Activated CD4-positive, alpha-beta memory T cell treated with anti-CD3 and anti-CD28 coated beads, Interleukin-2, amount 10 ng/mL, durations not matched to agents 7 days and 5 days (primary cell): ENCODE results near the gene UBR2. TPM values are rescaled to one million over a fixed set of nuclear protein-coding genes. Genes with fewer than 3 reads are reported as not detected.

Source experiments
- CTCF ChIA-PET: fragments of 350-600 bp; sonication (Branson Sonifier 250); formaldehyde crosslinking; loops from one replicate; lab custom pipeline; 2021; ENCODE audit warnings: antibody characterized with exemption, inconsistent platforms; lab: Charles Lee
- POLR2A ChIA-PET: fragments of 350-600 bp; sonication (Branson Sonifier 250); formaldehyde crosslinking; loops from one replicate; lab custom pipeline; 2021; ENCODE audit warnings: antibody characterized with exemption; lab: Charles Lee
- DNase-seq: peaks from one replicate; pipeline ENCODE4 v3.0.0-alpha.2; 2020
- H3K27ac Mint-ChIP-seq: one replicate; pipeline ENCODE4 v1.8.0; 2021; ENCODE audit warnings: mild to moderate bottlenecking, mixed read lengths
- H3K27me3 Mint-ChIP-seq: one replicate; pipeline ENCODE4 v1.8.0; 2021; ENCODE audit warnings: mixed read lengths
- H3K36me3 Mint-ChIP-seq: one replicate; pipeline ENCODE4 v1.8.0; 2021; ENCODE audit warnings: low read depth, mixed read lengths
- H3K4me1 Mint-ChIP-seq: one replicate; pipeline ENCODE4 v1.8.0; 2021; ENCODE audit warnings: mixed read lengths
- H3K4me3 Mint-ChIP-seq: one replicate; pipeline ENCODE4 v1.8.0; 2021; ENCODE audit warnings: mild to moderate bottlenecking, mixed read lengths
- H3K9me3 Mint-ChIP-seq: one replicate; pipeline ENCODE4 v1.8.0; 2021; ENCODE audit warnings: mixed read lengths
- total RNA-seq, 2 experiments: library from RNA; stranded (reverse); gene quantifications; one replicate each; pipeline ENCODE4 v1.2.3, GENCODE V29; 2021

Gene UBR2
- total RNA-seq, 2 experiments from 2014 or later = 34.0 to 36.2 TPM

DNA sequence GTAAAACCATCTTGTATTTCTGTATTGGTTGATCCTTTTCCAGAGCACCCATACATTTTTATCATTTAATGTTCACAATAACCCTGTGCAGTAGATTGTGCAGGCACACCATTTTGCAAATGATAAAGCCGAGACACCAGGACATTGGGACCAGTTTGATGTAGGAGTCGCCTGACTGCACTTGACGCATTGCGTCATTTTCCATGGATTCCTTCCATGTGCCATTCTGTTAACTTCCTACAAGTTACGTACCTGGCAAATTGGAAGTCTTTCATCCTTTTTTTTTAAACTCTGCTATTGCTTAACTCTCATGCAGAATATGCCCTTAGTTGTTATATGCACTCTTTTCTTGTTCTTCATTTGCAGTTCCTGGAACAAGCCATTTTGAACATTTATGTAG, 115.5 kb downstream of the UBR2 start:
- no peak overlapping the region for H3K4me3 Mint-ChIP-seq
- POLR2A ChIA-PET = no interaction called here
- no peak overlapping the region for H3K27ac Mint-ChIP-seq
- CTCF ChIA-PET = no interaction called here
- no peaks in the 10 kb centered on the region for H3K27me3 Mint-ChIP-seq
- no peak for DNase-seq
- no peaks in the 10 kb centered on the region for H3K4me1 Mint-ChIP-seq
- no peaks in the 10 kb centered on the region for H3K9me3 Mint-ChIP-seq
- H3K36me3 Mint-ChIP-seq = peaks cover 54% of the 10 kb centered on the region

DNA sequence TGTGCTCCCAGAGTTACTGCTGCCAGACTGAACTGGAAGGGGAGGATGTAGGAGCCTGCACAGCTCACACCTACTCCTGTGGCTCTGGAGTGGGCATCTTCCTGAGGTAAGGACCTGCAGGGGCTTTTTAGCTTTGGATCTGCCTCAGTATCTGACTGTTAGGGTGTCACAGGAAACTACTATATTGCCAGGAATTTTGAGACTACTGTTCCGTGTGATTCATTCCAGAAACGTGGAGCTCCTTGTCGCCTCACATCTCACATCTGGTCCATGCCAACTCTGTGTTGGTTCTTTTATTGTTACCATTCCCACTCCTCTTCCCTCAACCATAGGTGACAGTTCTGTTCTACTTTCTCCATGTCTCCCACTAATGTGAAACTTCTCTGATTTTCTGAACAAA, 124.5 kb downstream of the UBR2 start:
- POLR2A ChIA-PET = interaction anchor here (1.0 kb wide), 1 partner anchor 38 kb away, joined by 3 read pairs; no protein-coding TSS in a partner anchor
- Mint-ChIP-seq H3K36me3 (peaks cover 73% of the 10 kb centered on the region), H3K27ac (no peak overlapping the region)

DNA sequence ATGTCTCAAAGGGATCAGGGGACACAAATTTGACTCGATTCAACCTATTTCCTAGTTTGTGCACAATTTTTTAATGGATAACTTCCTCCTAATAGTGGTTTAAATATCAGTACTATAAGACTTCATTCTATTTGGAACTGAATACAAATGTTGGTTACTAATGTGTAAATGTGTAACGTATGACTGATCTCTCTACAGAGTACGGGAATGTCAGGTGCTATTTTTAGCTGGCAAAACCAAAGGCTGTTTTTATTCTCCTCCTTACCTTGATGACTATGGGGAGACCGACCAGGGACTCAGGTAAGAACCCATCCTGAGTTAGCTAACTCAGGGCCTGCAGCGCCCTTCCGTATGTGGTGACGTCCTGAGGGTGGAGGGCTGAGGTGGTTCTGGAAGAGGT, 125.5 kb downstream of the UBR2 start:
- Mint-ChIP-seq H3K27me3 (no peaks in the 10 kb centered on the region), H3K4me1 (peaks cover 31% of the 10 kb centered on the region), H3K27ac (no peak overlapping the region), H3K36me3 (peaks cover 74% of the 10 kb centered on the region), H3K4me3 (no peak overlapping the region), H3K9me3 (no peaks in the 10 kb centered on the region)
- CTCF ChIA-PET = interaction anchor here (0.9 to 1.4 kb wide), 2 partner anchors 26 to 37 kb away, joined by 3 to 5 read pairs; no protein-coding TSS in a partner anchor
- no peak for DNase-seq
- POLR2A ChIA-PET = no interaction called here

More for the DNA sequence above, 124.5 kb downstream of the UBR2 start:
- Mint-ChIP-seq H3K4me1 (peaks cover 20% of the 10 kb centered on the region), H3K4me3 (no peak overlapping the region), H3K9me3 (no peaks in the 10 kb centered on the region), H3K27me3 (no peaks in the 10 kb centered on the region)
- CTCF ChIA-PET = interaction anchor here (1.3 kb wide), 1 partner anchor 19 kb away, joined by 3 read pairs; no protein-coding TSS in a partner anchor
- no peak for DNase-seq

DNA sequence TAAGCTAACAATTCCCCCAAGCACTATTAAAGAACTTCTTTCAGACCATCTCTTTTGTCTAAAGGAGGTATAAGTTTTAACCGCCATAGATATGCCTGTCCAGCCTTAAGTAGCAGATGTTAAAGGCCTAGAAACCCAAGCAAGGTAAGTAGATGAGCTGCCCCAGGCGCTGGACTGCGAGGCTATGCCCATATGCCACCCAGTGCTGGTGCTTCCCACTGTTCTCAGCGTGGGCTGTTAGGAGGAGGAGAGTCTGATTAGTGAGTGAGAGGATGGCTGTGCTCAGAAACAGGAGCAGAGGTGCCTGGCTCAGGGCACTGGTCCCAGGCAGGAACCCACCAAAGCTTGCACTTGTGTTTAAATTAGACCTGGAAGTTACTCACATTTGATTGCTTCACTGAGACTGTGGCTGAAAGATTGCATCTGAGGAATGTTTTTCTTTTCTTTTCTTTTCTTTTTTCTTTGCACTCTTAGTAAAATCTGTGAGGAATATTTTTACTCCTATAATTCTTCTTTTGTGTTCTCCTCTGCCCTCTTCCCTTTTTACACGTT, 126.4 kb downstream of the UBR2 start:
- Mint-ChIP-seq H3K36me3 (peaks cover 74% of the 10 kb centered on the region), H3K9me3 (no peaks in the 10 kb centered on the region), H3K27me3 (no peaks in the 10 kb centered on the region), H3K4me3 (no peak overlapping the region), H3K4me1 (peaks cover 35% of the 10 kb centered on the region), H3K27ac (peak overlapping the region; percentile 40)
- DNase-seq = no peak
- ChIA-PET CTCF (interaction anchor here (0.9 to 1.4 kb wide), 2 partner anchors 27 to 37 kb away, joined by 3 to 5 read pairs; no protein-coding TSS in a partner anchor), POLR2A (interaction anchor here (2.5 kb wide), 1 partner anchor 56 kb away, joined by 13 read pairs; the partner anchor contains the start of gene TBCC)

DNA sequence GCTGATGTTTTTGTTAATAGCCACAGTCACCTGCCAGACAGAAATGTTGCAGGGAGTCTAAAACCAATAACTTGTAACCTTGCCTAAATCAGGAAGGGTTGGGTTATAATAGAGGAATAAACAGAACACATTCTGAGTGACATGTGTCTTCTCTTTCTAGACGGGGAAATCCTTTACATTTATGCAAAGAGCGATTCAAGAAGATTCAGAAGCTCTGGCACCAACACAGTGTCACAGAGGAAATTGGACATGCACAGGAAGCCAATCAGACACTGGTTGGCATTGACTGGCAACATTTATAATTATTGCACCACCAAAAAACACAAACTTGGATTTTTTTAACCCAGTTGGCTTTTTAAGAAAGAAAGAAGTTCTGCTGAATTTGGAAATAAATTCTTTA, 127.0 kb downstream of the UBR2 start:
- CTCF ChIA-PET = no interaction called here
- no peak overlapping the region for H3K4me3 Mint-ChIP-seq
- peak overlapping the region; percentile 40 for H3K27ac Mint-ChIP-seq
- no peak for DNase-seq
- POLR2A ChIA-PET = interaction anchor here (2.5 kb wide), 1 partner anchor 56 kb away, joined by 13 read pairs; the partner anchor contains the start of gene TBCC
- no peaks in the 10 kb centered on the region for H3K9me3 Mint-ChIP-seq
- H3K4me1 Mint-ChIP-seq = peaks cover 35% of the 10 kb centered on the region
- peaks cover 70% of the 10 kb centered on the region for H3K36me3 Mint-ChIP-seq
- no peaks in the 10 kb centered on the region for H3K27me3 Mint-ChIP-seq

DNA sequence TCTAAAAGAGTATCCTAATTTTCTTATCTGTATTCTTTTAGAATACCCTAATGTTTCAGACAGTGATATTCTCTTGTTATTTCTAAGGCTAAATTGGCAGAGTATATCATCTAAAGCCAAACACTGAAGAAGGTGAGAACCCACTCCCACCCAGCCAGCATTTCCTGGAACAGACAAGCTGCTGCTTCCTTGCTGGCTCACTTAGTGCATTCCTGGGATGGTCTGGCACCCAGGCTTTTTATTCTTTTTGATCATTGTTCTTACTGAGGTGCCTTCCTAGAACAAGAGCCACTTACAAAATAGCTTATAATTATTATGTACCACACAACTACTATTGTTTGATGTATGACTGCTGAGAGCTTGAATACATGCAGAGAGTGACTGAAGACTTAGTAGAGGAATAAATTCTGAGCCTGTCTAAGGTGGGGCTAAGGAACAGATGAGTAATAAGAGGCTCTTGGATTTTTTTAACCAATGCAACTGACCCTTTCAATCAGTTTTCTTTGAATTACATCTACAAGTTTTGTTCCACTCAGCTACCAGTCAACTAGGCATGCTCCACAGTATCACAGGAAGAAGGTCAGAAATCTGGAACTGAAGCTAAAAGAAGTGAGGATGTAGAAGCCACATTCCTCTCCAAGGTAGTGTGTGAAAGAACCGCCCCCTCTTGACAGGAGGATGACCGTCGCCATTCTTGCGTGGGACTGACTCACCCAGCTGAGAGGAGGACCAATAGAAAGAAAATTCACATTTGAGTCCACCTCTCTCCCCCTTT, 128.5 kb downstream of the UBR2 start:
- ChIA-PET POLR2A (interaction anchor here (0.8 to 2.5 kb wide), 8 partner anchors 12 to 187 kb away, joined by 3 to 13 read pairs (median 6); partner anchors contain the start of genes RPL7L1 and TBCC), CTCF (interaction anchor here (0.6 to 4.0 kb wide), 6 partner anchors 22 to 144 kb away, joined by 3 to 22 read pairs (median 4); no protein-coding TSS in a partner anchor)
- peaks cover 63% of the 10 kb centered on the region for H3K36me3 Mint-ChIP-seq
- H3K4me1 Mint-ChIP-seq = peaks cover 35% of the 10 kb centered on the region
- H3K4me3 Mint-ChIP-seq = no peak overlapping the region
- no peaks in the 10 kb centered on the region for H3K9me3 Mint-ChIP-seq
- no peak for DNase-seq
- peak overlapping the region; percentile 29 for H3K27ac Mint-ChIP-seq
- H3K27me3 Mint-ChIP-seq = no peaks in the 10 kb centered on the region

DNA sequence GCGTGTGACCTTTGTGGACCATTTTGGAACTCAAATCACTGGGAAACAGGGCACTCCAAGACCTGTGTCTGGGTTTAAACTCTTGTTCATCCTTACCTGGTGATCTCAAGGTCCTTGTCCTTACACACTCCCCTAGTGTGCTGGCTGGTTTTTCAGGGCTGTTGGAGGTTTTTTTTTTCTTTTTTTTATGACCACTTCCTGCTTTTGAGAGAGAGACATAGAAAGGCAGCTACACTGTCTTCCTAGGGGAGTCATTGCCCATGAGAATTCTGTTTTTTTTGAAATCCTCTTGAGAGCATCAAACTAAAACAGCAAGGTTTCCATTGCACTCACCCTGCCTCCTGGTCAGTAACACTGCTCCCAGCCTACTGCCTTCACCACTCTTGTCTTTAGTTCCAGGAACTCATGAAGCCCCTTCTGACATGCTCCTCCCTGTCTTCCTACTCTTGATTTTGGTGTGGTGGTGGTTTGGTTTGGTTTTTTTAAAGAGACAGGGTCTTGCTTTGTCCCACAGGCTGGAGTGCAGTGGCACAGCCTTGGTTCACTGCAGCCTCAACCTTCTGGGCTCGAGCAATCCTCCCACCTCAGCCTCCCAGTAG, 130.0 kb downstream of the UBR2 start:
- POLR2A ChIA-PET = interaction anchor here (0.7 to 2.5 kb wide), 8 partner anchors 17 to 197 kb away, joined by 3 to 11 read pairs (median 4); partner anchors contain the start of gene RPL7L1
- Mint-ChIP-seq H3K4me1 (peaks cover 35% of the 10 kb centered on the region), H3K9me3 (no peaks in the 10 kb centered on the region), H3K27ac (peak overlapping the region; percentile 78), H3K27me3 (no peaks in the 10 kb centered on the region), H3K36me3 (peaks cover 49% of the 10 kb centered on the region), H3K4me3 (no peak overlapping the region)
- CTCF ChIA-PET = interaction anchor here (1.4 to 4.0 kb wide), 4 partner anchors 25 to 186 kb away, joined by 4 to 22 read pairs (median 12); partner anchors contain the start of gene RPL7L1
- DNase-seq = no peak

DNA sequence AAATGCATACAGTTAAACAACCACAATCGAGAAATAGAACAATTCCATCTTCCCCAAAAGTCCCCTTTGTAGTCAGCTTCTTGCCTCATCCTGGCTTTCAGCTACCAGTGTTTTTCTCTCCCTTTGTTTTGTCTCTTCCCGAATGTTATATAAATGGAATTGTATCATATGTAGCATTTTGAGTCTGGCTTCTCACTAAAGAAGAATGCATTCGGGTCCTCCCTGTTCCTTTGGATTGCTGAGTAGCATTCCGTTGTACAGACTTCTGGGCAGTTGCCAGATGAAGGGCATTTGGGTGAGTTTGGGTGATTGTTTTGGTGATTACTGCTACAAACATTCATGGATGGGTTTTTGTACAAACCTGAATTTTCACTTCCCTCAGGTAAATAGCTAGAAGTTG, 130.8 kb downstream of the UBR2 start:
- H3K4me3 Mint-ChIP-seq = no peak overlapping the region
- DNase-seq = no peak
- H3K36me3 Mint-ChIP-seq = peaks cover 42% of the 10 kb centered on the region
- no peak overlapping the region for H3K27ac Mint-ChIP-seq
- no peaks in the 10 kb centered on the region for H3K9me3 Mint-ChIP-seq
- peaks cover 35% of the 10 kb centered on the region for H3K4me1 Mint-ChIP-seq
- POLR2A ChIA-PET = interaction anchor here (0.7 to 1.8 kb wide), 2 partner anchors 32 to 196 kb away, joined by 3 to 6 read pairs; a partner anchor contains a TSS
- CTCF ChIA-PET = interaction anchor here (1.9 to 4.0 kb wide), 3 partner anchors 32 to 185 kb away, joined by 4 to 22 read pairs (median 20); partner anchors contain the start of gene RPL7L1
- no peaks in the 10 kb centered on the region for H3K27me3 Mint-ChIP-seq

DNA sequence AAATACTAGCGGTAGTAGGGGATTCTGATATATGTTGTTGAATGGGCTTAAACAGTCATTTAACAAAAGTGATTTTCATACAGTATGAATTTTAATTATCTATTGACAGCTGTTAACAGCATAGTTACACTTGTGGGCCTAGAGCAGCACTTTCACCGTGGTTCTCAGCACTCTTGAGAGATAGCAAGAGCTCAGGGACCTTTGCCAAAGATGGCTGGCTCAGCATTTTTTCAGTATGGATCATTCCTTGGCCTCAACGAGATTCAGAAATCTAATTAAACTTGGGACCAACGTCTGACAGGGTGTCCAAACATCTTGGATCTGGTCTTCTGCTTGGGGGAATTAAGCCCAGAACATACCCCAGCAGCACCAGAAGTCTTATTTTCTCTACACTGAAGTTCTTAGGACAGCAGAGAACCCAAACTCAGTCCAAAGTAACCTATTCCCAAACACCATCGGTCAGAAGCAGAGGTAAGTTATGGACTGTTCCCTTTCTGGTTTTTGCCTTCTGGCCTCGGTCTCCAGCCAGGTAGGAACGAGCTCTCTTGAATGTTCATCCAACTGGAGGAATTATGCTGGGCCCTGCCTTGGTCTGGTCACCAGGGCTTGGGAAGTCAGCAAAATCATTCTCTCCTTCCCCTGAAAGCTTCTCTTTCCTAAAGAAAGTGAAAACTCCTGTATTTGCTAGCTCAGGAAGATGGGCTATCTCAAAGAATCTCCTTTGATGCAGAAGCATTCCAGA, 132.9 kb downstream of the UBR2 start:
- no peak overlapping the region for H3K27ac Mint-ChIP-seq
- peaks cover 26% of the 10 kb centered on the region for H3K4me1 Mint-ChIP-seq
- peaks cover 24% of the 10 kb centered on the region for H3K36me3 Mint-ChIP-seq
- H3K9me3 Mint-ChIP-seq = no peaks in the 10 kb centered on the region
- H3K4me3 Mint-ChIP-seq = no peak overlapping the region
- POLR2A ChIA-PET = interaction anchor here (1.2 kb wide), 1 partner anchor 52 kb away, joined by 3 read pairs; no protein-coding TSS in a partner anchor
- no peaks in the 10 kb centered on the region for H3K27me3 Mint-ChIP-seq
- DNase-seq = no peak
- CTCF ChIA-PET = no interaction called here

DNA sequence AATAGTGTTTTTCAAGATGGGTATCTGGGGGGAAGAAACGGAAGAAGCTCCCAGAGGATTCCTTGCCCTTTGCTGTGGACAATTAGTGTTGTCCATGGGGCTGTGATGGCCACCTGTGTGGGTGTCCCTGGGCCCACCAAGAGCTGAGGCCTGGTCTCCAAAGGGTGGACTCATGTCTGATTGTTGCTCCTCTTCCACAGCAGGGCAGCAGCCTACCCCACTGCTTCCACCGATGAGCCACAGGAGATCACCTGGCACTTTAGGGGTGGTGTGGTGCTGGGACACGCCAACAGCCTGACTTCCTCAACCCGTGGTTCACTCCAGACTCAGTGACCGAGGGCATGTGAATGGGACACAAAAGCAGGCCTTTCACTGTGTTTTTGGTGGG, 133.4 kb downstream of the UBR2 start:
- ChIA-PET CTCF (no interaction called here), POLR2A (no interaction called here)
- no peak overlapping the region for H3K4me3 Mint-ChIP-seq
- H3K9me3 Mint-ChIP-seq = no peaks in the 10 kb centered on the region
- no peak overlapping the region for H3K27ac Mint-ChIP-seq
- H3K36me3 Mint-ChIP-seq = peaks cover 20% of the 10 kb centered on the region
- no peak for DNase-seq
- H3K27me3 Mint-ChIP-seq = no peaks in the 10 kb centered on the region
- H3K4me1 Mint-ChIP-seq = peaks cover 25% of the 10 kb centered on the region

DNA sequence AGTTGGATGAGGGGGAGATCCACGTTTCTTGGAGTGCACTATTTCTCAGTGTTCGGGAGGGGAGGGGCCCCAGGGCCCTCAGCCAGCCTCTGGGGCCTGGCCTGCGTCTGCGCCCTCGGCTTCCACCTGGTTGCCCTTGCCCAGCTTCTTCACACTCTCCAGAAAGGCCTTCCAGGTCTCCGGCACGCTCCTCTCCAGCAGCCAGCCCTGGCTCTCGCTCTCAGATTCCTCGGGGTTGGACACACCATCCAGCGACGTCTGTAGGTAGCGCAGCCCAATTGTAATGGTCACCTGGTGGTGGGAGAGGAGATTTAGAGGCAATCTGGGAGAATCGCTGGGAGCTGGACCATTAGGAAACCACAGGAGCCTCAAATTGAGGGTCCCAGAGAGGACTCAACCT, 134.4 kb downstream of the UBR2 start:
- ChIA-PET CTCF (interaction anchor here (0.6 kb wide), 1 partner anchor 1538 kb away, joined by 3 read pairs; no protein-coding TSS in a partner anchor), POLR2A (interaction anchor here (1.2 kb wide), 1 partner anchor 48 kb away, joined by 4 read pairs; the partner anchor contains the start of gene TBCC)
- no peak for DNase-seq
- Mint-ChIP-seq H3K4me1 (peaks cover 16% of the 10 kb centered on the region), H3K4me3 (no peak overlapping the region), H3K27ac (no peak overlapping the region), H3K27me3 (no peaks in the 10 kb centered on the region), H3K9me3 (no peaks in the 10 kb centered on the region), H3K36me3 (peaks cover 12% of the 10 kb centered on the region)

DNA sequence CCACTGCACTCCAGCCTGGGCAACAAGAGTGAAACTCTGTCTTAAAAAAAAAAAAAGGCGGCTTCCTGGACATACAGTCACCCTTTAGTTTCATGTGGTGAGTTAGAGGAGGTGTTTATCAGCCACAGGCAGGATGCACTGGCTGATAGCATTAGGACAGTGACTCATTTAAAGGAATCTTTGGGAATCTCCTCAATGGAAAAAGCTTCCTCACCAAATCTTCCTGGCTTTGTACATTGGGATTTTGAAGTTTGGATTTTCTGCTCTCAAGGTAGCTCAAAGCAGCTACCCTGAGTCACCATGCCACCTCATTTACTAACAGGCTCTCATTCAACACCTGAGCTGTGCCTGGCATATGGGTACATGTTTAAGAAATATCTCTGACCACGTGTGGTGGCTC, 138.4 kb downstream of the UBR2 start:
- H3K27me3 Mint-ChIP-seq = no peaks in the 10 kb centered on the region
- H3K36me3 Mint-ChIP-seq = no peaks in the 10 kb centered on the region
- H3K4me3 Mint-ChIP-seq = no peak overlapping the region
- no peak overlapping the region for H3K27ac Mint-ChIP-seq
- no peaks in the 10 kb centered on the region for H3K9me3 Mint-ChIP-seq
- ChIA-PET CTCF (interaction anchor here (1.1 kb wide), 1 partner anchor 24 kb away, joined by 3 read pairs; no protein-coding TSS in a partner anchor), POLR2A (interaction anchor here (1.2 kb wide), 1 partner anchor 177 kb away, joined by 3 read pairs; the partner anchor contains the start of gene RPL7L1)
- H3K4me1 Mint-ChIP-seq = peaks cover 1% of the 10 kb centered on the region
- DNase-seq = no peak
